OCI-LY1 (cell line): ENCODE data around the gene PLCD3.
A peak's percentile ranks its signal among the peaks of the same experiment; 100 is the strongest.

ENCODE experiments used
- H2AFZ ChIP-seq: fragments of 200-600 bp; sonication (generic), shearing (Covaris generic); 2 replicates; pipeline ENCODE4 v1.6.0; 2014; ENCODE audit warnings: antibody characterized with exemption, mild to moderate bottlenecking, low read length
- H3F3A ChIP-seq: fragments of 200-600 bp; sonication (generic), shearing (Covaris generic); 2 replicates; pipeline ENCODE4 v1.6.0; 2014; ENCODE audit warnings: mild to moderate bottlenecking, antibody characterized with exemption, low read length, moderate library complexity; ENCODE audit not compliant: insufficient read depth
- H3K27ac ChIP-seq: fragments of 200-600 bp; sonication (generic); 2 replicates; pipeline ENCODE4 v1.5.1; 2014; ENCODE audit warnings: low read length, mixed run types, mild to moderate bottlenecking, low read depth; ENCODE audit not compliant: poor library complexity, severe bottlenecking
- H3K27me3 ChIP-seq: fragments of 200-600 bp; sonication (generic); 2 replicates; pipeline ENCODE4 v1.6.0; 2014; ENCODE audit warnings: antibody characterized with exemption, mild to moderate bottlenecking, low read length, moderate library complexity; ENCODE audit not compliant: insufficient read depth
- H3K36me3 ChIP-seq: fragments of 200-600 bp; sonication (generic); 2 replicates; pipeline ENCODE4 v1.6.1; 2014; ENCODE audit warnings: mild to moderate bottlenecking, antibody characterized with exemption, low read length, moderate library complexity, mixed read lengths; ENCODE audit not compliant: insufficient read depth
- H3K4me1 ChIP-seq: fragments of 200-600 bp; sonication (generic); 2 replicates; pipeline ENCODE4 v1.5.1; 2014; ENCODE audit warnings: mild to moderate bottlenecking, low read length, moderate library complexity; ENCODE audit not compliant: insufficient read depth, severe bottlenecking
- H3K4me2 ChIP-seq: fragments of 200-600 bp; sonication (generic), shearing (Covaris generic); 2 replicates; pipeline ENCODE4 v1.6.1; 2014; ENCODE audit warnings: low read length
- H3K4me3 ChIP-seq: fragments of 200-600 bp; sonication (generic); 2 replicates; pipeline ENCODE4 v1.5.1; 2014; ENCODE audit warnings: low read length, low read depth, mild to moderate bottlenecking, mixed read lengths; ENCODE audit not compliant: poor library complexity, severe bottlenecking
- H3K79me2 ChIP-seq: fragments of 200-600 bp; shearing (Covaris generic); 2 replicates; pipeline ENCODE4 v1.6.1; 2016; ENCODE audit warnings: mixed run types, low read length, mixed read lengths; ENCODE audit not compliant: insufficient read depth
- H3K9ac ChIP-seq: fragments of 200-600 bp; sonication (generic), shearing (Covaris generic); 2 replicates; pipeline ENCODE4 v1.6.1; 2014; ENCODE audit warnings: mild to moderate bottlenecking, low read length, mixed read lengths
- H3K9me2 ChIP-seq: fragments of 200-600 bp; sonication (generic), shearing (Covaris generic); 2 replicates; pipeline ENCODE4 v1.6.1; 2014; ENCODE audit warnings: low read depth, mild to moderate bottlenecking, low read length, mixed read lengths
- H3K9me3 ChIP-seq: fragments of 200-600 bp; shearing (Covaris generic); 2 replicates; pipeline ENCODE4 v1.6.1; 2014; ENCODE audit warnings: low read length, mixed read lengths
- H4K20me1 ChIP-seq: fragments of 200-600 bp; sonication (generic), shearing (Covaris generic); 2 replicates; pipeline ENCODE4 v1.6.0; 2016; ENCODE audit warnings: mild to moderate bottlenecking, low read length; ENCODE audit not compliant: insufficient read depth
- EZH2 ChIP-seq: fragments of 200-600 bp; sonication (generic), shearing (Covaris generic); IDR thresholded peaks from 2 replicates; pipeline ENCODE4 v1.8.0; 2017; ENCODE audit warnings: borderline replicate concordance, mixed run types, mild to moderate bottlenecking, antibody characterized with exemption, low read length, moderate library complexity, mixed read lengths
- TF ChIP-seq, protein P1 (sequence below): fragments of 200-600 bp; sonication (generic), shearing (Covaris generic); IDR thresholded peaks from 2 replicates; pipeline ENCODE4 v1.5.1; 2017; ENCODE audit warnings: mild to moderate bottlenecking, antibody characterized with exemption, low read length, moderate library complexity, mixed read lengths

PLCD3 gene

DNA sequence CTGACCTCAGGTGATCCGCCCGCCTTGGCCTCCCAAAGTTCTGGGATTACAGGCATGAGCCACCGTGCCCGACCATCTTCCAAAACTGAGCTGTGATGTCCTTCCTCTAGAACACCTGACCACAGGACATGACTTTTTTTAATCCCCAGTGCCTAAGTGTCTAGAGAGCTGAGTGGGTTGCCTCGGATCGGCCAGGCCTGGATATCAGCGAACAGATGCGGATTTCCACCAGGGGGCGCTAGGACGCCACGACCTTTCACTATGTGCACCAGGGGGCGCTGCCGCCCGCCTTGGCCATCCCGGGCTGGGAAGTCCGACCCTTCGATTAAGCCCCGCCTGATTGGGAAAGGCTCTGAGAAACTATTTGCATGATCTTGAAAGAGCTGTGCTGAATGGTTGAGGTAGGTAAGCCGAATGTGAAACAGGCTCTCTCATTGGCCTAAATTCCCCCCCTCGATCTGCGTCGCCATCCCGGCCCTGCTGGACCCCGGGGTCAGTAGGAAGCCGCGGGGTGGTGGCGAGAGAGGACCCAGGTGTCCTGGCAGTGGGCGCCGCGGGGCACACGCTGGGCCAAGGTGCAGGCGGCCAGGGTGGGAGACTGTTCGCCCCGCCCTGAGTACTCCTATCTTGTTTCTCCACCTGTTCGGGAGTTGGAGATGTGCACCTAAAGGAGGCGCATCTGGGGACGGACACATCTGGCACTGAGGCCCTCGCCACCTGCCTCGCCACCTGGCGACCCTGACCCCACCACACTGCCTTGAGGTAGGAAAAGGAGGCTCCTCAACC lies 3.1 kb upstream of the PLCD3 start, which contains the start of gene ACBD4:
TSS of gene ACBD4 (plus strand) at position 496 of the 786 bp plus-strand sequence. CDS start 458 bp downstream, outside the sequence.
- no peaks in the 10 kb centered on the region for H4K20me1 ChIP-seq
- H3K4me2 ChIP-seq: peak within 1 kb of the TSS; percentile 83
- H2AFZ ChIP-seq: no peak within 1 kb of the TSS
- H3K9me2 ChIP-seq: no peaks in the 10 kb centered on the region
- no peak within 1 kb of the TSS for H3K27ac ChIP-seq
- no peaks in the 10 kb centered on the region for H3K36me3 ChIP-seq
- H3K4me3 ChIP-seq: peak within 1 kb of the TSS; percentile 60
- H3K9ac ChIP-seq: peak within 1 kb of the TSS; percentile 60
- H3K27me3 ChIP-seq: no peaks in the 10 kb centered on the region
- H3F3A ChIP-seq: no peaks in the 10 kb centered on the region
- H3K79me2 ChIP-seq: no peaks in the 10 kb centered on the region
- peaks cover 17% of the 10 kb centered on the region for H3K4me1 ChIP-seq
- no peaks in the 10 kb centered on the region for H3K9me3 ChIP-seq
- TF ChIP-seq, protein P1, sequence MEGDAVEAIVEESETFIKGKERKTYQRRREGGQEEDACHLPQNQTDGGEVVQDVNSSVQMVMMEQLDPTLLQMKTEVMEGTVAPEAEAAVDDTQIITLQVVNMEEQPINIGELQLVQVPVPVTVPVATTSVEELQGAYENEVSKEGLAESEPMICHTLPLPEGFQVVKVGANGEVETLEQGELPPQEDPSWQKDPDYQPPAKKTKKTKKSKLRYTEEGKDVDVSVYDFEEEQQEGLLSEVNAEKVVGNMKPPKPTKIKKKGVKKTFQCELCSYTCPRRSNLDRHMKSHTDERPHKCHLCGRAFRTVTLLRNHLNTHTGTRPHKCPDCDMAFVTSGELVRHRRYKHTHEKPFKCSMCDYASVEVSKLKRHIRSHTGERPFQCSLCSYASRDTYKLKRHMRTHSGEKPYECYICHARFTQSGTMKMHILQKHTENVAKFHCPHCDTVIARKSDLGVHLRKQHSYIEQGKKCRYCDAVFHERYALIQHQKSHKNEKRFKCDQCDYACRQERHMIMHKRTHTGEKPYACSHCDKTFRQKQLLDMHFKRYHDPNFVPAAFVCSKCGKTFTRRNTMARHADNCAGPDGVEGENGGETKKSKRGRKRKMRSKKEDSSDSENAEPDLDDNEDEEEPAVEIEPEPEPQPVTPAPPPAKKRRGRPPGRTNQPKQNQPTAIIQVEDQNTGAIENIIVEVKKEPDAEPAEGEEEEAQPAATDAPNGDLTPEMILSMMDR: peak; percentile 100
- no peak for TF ChIP-seq EZH2

DNA sequence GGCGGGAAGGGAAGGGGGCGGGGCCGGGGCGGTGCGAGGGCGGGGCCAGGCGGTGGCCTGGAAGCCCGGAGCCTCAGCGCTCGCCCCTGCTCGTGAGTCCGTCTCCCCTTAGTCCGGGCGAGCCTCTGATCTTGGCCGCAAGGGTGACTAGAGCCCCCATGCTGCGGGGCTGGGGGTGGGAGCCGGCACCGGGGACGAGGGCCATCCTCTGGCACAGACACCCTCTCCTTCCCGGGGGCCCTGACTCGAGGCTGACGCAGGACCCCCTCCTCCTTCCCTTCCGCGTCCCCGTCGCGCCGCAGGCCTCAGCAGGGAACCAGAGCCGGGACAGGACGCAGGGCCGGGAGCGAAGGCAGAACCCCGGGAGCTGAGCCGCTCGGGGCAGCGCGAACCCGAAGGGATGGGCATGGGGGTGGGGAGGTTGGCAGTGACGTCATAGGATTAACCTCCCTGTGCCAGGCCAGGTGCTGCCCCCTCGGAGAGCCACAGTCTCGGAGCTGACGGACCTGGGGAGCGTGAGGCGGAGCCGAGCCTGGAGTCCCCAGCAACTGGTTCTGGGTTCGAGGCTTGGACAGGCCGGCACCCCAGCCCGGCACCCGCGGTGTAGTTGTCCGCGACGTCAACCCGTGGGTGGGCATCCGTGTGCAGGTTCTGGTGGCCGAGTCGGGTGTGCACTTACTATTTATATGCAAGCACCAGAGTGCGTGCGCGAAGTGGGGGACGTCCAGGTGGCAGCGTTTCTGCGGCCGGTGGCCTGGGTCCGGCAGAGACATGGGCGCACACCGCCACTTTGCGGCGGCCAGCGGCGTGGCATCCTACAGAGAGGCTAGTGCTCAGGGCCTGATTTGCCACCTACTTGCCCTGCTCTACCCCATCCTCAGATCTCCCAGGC lies 503 bp upstream of the PLCD3 start:
- no peak overlapping the region for H3K27ac ChIP-seq
- TF ChIP-seq, protein P1: peak; percentile 76
- TF ChIP-seq EZH2: no peak
- no peaks in the 10 kb centered on the region for H3K79me2 ChIP-seq
- H3K4me1 ChIP-seq: peaks cover 17% of the 10 kb centered on the region
- no peaks in the 10 kb centered on the region for H3K9me3 ChIP-seq
- H3K4me2 ChIP-seq: peak overlapping the region; percentile 92
- peak overlapping the region; percentile 65 for H3K4me3 ChIP-seq
- no peaks in the 10 kb centered on the region for H3F3A ChIP-seq
- no peaks in the 10 kb centered on the region for H3K9me2 ChIP-seq
- H4K20me1 ChIP-seq: no peaks in the 10 kb centered on the region
- peak overlapping the region; percentile 51; the same call in 1 of the 2 replicates for H3K9ac ChIP-seq
- no peaks in the 10 kb centered on the region for H3K27me3 ChIP-seq
- H2AFZ ChIP-seq: no peak overlapping the region
- H3K36me3 ChIP-seq: no peaks in the 10 kb centered on the region

DNA sequence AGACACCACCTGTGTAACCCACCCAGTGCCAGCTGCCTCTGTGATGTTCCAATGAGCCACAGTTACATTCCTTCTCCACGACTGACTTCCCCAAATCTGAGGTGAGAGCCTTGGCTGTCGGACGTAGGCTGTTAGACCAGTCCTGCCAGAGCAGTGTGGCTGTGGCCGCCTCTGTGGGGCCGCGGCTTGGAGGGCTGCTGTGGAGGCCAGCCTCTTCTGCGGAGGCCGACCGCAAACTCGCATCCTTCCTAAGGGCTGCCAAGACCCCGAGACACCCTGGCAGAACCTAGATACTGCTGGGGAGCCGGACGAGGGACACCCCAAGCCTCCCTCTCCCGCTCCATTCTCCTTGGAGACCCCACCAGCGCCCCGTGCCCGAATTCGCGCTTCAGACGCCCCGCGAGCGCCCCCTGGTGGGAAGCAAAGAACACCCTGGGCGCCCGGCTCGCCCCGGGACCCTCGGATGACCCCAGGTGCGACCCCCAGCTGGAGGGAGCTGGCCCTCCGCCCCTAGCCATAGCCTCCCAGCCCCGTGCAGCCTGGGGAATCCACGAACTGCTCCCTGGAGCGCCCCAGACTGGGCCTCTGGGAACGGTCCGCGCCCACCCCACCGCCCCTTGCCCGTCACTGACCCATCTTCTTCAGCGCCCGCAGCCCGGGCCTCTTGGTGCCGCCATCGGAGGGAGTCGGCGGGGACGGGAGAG lies 547 bp downstream of the PLCD3 start:
- H3F3A ChIP-seq: no peaks in the 10 kb centered on the region
- H3K36me3 ChIP-seq: no peaks in the 10 kb centered on the region
- peak overlapping the region; percentile 92 for H3K4me2 ChIP-seq
- H3K27me3 ChIP-seq: no peaks in the 10 kb centered on the region
- H3K79me2 ChIP-seq: no peaks in the 10 kb centered on the region
- peaks cover 17% of the 10 kb centered on the region for H3K4me1 ChIP-seq
- H3K27ac ChIP-seq: no peak overlapping the region
- TF ChIP-seq, protein P1: peak; percentile 92
- TF ChIP-seq EZH2: no peak
- peak overlapping the region; percentile 65 for H3K4me3 ChIP-seq
- no peaks in the 10 kb centered on the region for H4K20me1 ChIP-seq
- H3K9me2 ChIP-seq: no peaks in the 10 kb centered on the region
- H2AFZ ChIP-seq: no peak overlapping the region
- no peaks in the 10 kb centered on the region for H3K9me3 ChIP-seq
- H3K9ac ChIP-seq: no peak overlapping the region
